Lower lobe of right lung (tissue), 2 donors: ENCODE data around the gene YBX3. TPM values are rescaled to one million over a fixed set of nuclear protein-coding genes. Genes with fewer than 3 reads are reported as not detected.
"Not testable (repeated sequence)": the region's sequence is repeated elsewhere in the genome, so short reads cannot be mapped to it uniquely, and the experiment has no call there.

ENCODE experiments used
- ATAC-seq, 2 donors: fragments of 200-7000 bp; cut with Tn5 transposase; one replicate each; pipeline ENCODE4 v1.9.1; 2020 to 2022; ENCODE audit warnings: mild to moderate bottlenecking in 2 of 2, moderate library complexity in 2 of 2
- DNase-seq: peaks from one replicate; pipeline ENCODE4 v3.0.0-alpha.2; 2020
- H3K27ac ChIP-seq: fragments of 200-600 bp; one replicate; pipeline ENCODE4 v1.8.0; 2022
- H3K27me3 ChIP-seq: fragments of 200-600 bp; one replicate; pipeline ENCODE4 v1.8.0; 2022; ENCODE audit warnings: low read depth
- H3K36me3 ChIP-seq: fragments of 200-600 bp; one replicate; pipeline ENCODE4 v1.8.0; 2022; ENCODE audit warnings: mild to moderate bottlenecking
- H3K4me1 ChIP-seq: fragments of 200-600 bp; one replicate; pipeline ENCODE4 v1.8.0; 2022
- H3K4me3 ChIP-seq: fragments of 200-600 bp; one replicate; pipeline ENCODE4 v1.8.0; 2022; ENCODE audit warnings: mild to moderate bottlenecking
- H3K9me3 ChIP-seq: fragments of 200-600 bp; one replicate; pipeline ENCODE4 v1.8.0; 2022
- CTCF ChIP-seq: fragments of 200-600 bp; IDR thresholded peaks from one replicate; pipeline ENCODE4 v1.8.0; 2022; ENCODE audit warnings: antibody characterized with exemption, mild to moderate bottlenecking
- intact Hi-C: fragments of 100-400 bp; cut with DNase I; formaldehyde crosslinking; loops from one replicate; pipeline ENCODE4 v1.11.0; 2022
- total RNA-seq: library from RNA; stranded (reverse); fragmentation: NEBNext Ultra II Directional; extraction: Animal tissue kit (Norgen Biotek cat#: 25700); gene quantifications from one replicate; pipeline ENCODE4 v1.2.1, GENCODE V29; 2021
- donor health status: DM: no; HTN: yes; CAD: no; lungs with severe emphysema.

YBX3 gene
- total RNA-seq, 1 donor from 2014 or later = 278 TPM

GRCh38 chr12:10750385-10750727 is 27.2 kb upstream of the YBX3 start:
- Histone ChIP-seq H3K4me1 (peaks cover 10% of the 10 kb centered on the region), H3K4me3 (peak overlapping the region; percentile 40), H3K27ac (no peak overlapping the region), H3K27me3 (peaks cover 4% of the 10 kb centered on the region), H3K36me3 (no peaks in the 10 kb centered on the region), H3K9me3 (no peaks in the 10 kb centered on the region)
- no peak for TF ChIP-seq CTCF
- DNase-seq (no peak), ATAC-seq (no peak)
- intact Hi-C loops = no loop called here

GRCh38 chr12:10749700-10750384 is 26.7 kb upstream of the YBX3 start:
- ATAC-seq = peak; percentile 95
- Histone ChIP-seq H3K4me1 (peaks cover 10% of the 10 kb centered on the region), H3K4me3 (peak overlapping the region; percentile 40), H3K9me3 (no peaks in the 10 kb centered on the region), H3K27ac (peak overlapping the region; percentile 47), H3K27me3 (peaks cover 4% of the 10 kb centered on the region), H3K36me3 (no peaks in the 10 kb centered on the region)
- DNase-seq = peak; percentile 51
- intact Hi-C loops = no loop called here
- peak; percentile 91 for TF ChIP-seq CTCF

GRCh38 chr12:10747730-10748129 is 24.6 kb upstream of the YBX3 start:
- intact Hi-C loops = no loop called here
- no peak overlapping the region for H3K4me3 ChIP-seq
- no peaks in the 10 kb centered on the region for H3K9me3 ChIP-seq
- no peak for TF ChIP-seq CTCF
- ATAC-seq (no peak), DNase-seq (no peak)
- H3K27ac ChIP-seq = no peak overlapping the region
- no peaks in the 10 kb centered on the region for H3K36me3 ChIP-seq
- H3K4me1 ChIP-seq = peaks cover 10% of the 10 kb centered on the region
- H3K27me3 ChIP-seq = peaks cover 4% of the 10 kb centered on the region

GRCh38 chr12:10743420-10743819 is 20.3 kb upstream of the YBX3 start:
- H3K27me3 ChIP-seq, H3K27ac ChIP-seq, ATAC-seq, H3K4me3 ChIP-seq, DNase-seq, H3K4me1 ChIP-seq, intact Hi-C loops, H3K36me3 ChIP-seq, H3K9me3 ChIP-seq: not testable (repeated sequence)

GRCh38 chr12:10741845-10742244 is 18.7 kb upstream of the YBX3 start:
- no peaks in the 10 kb centered on the region for H3K9me3 ChIP-seq
- no peaks in the 10 kb centered on the region for H3K4me1 ChIP-seq
- H3K27me3 ChIP-seq = no peaks in the 10 kb centered on the region
- ATAC-seq (no peak), DNase-seq (no peak)
- intact Hi-C loops = no loop called here
- no peak overlapping the region for H3K27ac ChIP-seq
- H3K4me3 ChIP-seq = no peak overlapping the region
- TF ChIP-seq CTCF = no peak
- H3K36me3 ChIP-seq = no peaks in the 10 kb centered on the region

GRCh38 chr12:10740182-10740581 is 17.1 kb upstream of the YBX3 start:
- TF ChIP-seq CTCF = no peak
- H3K27ac ChIP-seq = no peak overlapping the region
- no peaks in the 10 kb centered on the region for H3K4me1 ChIP-seq
- H3K27me3 ChIP-seq = no peaks in the 10 kb centered on the region
- ATAC-seq (peak in 1 of 2 donors; percentile 48), DNase-seq (no peak)
- H3K4me3 ChIP-seq = no peak overlapping the region
- intact Hi-C loops = no loop called here
- no peaks in the 10 kb centered on the region for H3K9me3 ChIP-seq
- no peaks in the 10 kb centered on the region for H3K36me3 ChIP-seq
